NCI-H345 treated with DMSO at 0.1 percent for 48 hours (cell line): ENCODE results near the gene C1QTNF7.
A peak's percentile ranks its signal among the peaks of the same experiment; 100 is the strongest.

ENCODE experiments used
- DNase-seq: peaks from one replicate; lab custom pipeline; 2025; ENCODE audit not compliant: unreplicated experiment; lab: John Stamatoyannopoulos, UW

The C1QTNF7 gene, protein sequence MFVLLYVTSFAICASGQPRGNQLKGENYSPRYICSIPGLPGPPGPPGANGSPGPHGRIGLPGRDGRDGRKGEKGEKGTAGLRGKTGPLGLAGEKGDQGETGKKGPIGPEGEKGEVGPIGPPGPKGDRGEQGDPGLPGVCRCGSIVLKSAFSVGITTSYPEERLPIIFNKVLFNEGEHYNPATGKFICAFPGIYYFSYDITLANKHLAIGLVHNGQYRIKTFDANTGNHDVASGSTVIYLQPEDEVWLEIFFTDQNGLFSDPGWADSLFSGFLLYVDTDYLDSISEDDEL

DNA sequence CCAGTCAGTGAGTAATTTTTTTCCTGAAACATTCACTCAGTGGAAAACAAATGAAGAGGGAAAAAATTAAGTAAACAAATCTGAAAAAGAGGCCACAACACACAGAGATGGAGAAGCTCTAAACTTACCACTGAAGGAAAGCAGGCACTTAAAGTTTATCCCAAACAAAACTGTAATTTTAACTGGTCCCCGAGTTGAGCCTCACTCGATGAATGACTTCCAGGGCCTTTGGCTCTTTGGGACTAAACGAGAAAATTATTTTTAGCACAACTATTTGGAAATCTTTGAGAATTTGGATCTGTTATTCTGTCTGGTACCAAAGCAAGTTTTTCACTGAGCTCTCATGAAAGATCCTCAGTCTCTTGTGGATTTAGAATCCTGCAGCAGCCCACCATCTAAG, at the start of gene C1QTNF7:
Gene C1QTNF7 (plus strand): TSS at position 333 of the 400 bp plus-strand sequence. CDS start 7,711 bp downstream, outside the sequence.
- DNase-seq = no peak

DNA sequence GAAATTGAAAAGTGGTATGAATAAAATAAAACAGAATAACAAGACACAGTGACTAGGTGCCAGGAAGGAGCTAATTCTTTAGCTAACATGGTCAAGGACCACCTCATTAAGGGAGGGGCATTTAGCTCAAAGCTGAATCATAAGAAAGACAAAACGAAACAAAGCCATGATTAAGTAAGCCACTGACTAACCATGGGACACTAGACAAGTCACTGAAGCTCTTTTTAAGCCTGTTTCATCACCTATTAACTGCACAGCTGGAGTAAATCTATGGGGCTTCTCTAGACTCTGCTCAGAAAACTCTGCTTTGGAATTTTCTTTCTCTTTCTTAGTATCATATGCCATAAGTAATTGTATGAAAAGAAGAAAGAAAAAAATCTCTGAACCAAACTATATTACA, 49.8 kb upstream of the C1QTNF7 start:
- DNase-seq = no peak

DNA sequence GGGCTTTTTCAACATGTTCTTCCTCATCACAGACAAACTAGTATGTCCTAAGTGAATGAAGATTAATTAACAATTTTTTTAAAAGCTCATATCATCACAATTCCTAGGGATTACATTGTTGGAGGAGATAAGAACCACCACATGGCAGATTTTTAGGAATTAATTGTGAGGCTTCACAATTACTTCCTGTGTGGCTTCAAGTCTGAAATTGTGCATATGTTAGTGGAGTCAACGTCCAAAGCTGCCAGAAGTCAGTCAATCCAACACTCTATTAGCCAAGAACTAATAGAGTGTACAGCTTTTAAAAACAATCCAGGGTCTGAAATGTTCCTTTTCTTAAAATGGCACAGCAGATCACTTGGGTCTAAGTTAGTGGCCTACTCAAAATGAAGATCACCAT, 49.3 kb upstream of the C1QTNF7 start:
- no peak for DNase-seq

DNA sequence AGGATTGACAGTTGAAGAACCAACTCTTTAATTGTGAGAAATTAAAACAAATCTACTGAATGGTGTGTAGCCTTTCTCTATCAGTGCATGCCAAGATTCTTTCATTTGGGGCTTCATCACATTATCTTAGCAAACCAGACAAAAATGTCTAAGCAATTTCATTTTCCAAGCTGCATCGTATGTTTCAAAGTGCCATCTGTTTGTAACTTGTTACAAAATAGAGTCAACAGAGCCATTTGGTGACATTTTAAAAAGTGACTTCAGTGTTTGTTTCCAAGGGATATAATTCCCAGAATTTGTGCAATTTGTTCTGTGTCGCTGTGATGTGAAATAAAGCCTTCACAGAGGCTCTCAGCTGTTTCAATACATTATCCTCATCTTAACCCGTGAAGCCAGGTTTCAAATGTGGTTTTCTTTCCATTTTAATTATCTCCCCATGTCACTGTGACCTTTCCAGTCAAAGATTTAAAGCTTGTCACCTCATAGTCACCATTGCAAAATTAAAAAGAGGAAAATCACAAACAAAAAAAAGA, 46.0 kb upstream of the C1QTNF7 start:
- no peak for DNase-seq

DNA sequence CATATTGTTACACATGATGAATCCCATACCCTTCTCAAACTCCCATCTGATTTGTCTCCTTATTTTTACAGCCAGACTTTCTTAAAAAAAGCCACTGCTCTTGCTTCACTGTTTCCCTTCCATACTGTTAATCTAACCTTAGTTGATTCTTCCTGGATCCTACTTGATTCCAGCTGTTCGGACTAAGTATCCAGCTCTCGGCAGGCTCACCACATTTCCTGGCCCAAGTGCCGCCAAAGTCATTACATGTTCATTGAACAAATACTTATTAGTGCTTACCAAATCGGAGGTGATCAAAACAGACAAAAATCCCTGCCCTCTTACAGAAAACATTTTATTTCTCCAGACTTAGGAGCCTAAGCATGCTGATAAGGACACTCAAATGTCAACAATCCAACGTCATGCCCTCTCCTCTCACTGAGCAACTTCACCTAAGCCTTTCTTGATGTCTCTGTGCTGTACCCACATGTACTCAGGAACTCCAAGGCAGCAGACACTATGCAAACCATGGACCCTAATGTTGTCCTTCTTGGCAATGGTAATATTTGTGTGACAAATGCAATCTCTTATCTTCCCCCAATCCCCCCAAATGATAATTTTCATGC, 45.1 kb upstream of the C1QTNF7 start:
- DNase-seq = no peak

DNA sequence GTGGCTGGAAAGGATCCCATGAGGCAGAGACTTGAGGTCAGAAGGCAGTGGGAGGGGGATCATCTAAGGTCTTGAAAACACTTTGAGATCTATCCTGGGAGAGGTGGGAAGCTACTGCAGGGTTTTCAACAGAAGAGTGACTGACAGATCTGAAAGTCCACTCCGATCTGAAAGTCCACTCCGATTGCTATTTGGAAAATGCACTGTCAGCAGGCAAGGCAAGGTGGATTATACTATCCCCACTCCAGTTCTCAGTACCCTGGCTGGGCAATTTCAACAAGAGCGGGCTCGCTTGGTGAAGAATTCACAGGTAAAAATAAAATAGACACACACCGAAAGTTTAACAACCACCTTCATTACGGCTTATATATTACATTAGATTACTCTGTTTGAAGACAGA, 42.3 kb upstream of the C1QTNF7 start:
- DNase-seq = no peak

DNA sequence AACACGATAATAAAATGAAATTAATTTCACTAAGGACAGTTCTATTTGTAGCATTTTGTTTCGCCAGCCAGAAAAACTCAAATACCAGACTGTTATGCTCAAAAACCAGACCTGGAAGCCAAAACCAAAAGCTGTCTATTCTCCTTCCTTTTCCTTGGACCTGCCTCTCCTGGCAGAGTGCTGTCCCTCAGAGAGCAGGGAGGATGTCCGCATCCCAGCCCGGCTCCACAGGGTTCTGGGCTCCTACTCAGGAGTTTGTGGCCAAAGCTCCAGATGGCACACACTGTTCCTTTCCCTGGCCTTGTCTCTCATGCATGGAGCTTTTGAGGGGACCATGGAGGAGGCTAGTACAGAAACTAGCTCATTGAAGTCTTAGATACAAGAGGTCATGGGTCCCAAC, 41.9 kb upstream of the C1QTNF7 start:
- no peak for DNase-seq

DNA sequence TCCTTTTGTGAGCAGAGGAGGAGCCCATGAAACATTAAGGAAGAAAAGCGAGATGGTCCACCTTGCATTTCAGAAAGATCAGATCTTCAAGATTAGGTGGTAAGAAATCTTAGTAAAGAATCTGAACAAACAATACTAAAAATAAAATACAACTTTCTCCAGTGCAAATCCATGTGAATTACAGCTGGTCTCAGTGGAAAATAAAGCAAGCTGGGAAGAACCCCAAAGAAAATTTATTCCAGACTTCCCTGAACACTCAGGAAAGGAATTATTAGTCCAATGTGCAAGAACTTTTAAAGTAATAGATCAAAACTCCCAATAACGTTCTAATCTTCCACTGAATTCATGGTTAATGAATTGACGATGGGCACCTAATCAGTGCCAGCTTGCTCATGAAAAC, 37.3 kb upstream of the C1QTNF7 start:
- no peak for DNase-seq

DNA sequence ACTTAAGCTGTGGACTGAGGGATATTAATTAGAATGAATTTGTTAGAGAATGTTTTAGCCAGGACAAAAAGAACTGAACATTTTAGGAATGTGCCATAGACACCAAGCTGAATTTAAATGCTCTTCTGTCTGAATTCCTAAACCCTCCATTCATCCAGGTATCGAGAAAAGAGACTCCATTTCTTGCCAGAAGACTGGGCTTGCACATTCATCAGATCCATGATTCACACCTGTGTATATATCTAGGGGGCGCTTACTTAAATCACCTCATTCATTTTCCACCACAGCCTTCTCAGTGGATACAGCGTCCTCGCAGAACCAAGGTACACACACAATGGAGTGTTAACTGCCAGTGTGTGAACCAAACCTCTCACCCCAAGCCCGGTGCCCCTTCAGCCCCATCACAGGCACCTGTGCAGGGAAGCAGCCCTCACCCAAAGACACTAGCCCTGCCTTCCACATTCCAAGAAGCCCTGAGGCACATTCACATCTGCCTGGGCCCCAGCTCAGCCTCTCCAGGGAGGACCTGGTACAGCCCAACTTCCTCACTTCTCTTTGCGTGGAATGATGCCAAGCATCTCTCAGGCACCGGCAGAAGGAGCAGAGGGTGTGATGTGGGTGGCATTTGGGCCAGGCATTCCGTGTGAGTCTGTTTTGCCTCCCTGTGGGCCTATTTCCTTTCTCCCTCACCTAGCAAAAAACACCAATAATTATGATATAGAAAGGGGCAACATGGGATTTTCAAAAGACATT, 35.6 kb upstream of the C1QTNF7 start:
- no peak for DNase-seq

DNA sequence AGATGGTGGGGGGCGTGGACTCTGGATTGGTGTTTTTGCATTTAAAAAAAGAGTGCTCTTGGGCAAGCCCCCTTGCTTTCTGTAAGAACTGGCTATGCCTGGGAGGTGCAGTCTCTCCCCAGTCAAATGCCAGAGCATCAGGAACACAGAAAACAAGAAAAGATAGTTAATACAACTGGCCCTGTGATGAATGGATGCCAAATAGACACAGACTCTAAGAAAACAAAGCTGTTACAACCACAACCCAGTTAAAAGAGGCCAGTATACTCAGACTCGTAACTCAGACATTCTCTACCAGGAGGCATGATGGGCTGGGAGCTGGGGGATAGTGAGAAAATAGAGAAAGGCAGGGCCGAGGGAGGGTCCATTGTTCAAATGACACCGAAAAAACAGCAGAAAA, 32.5 kb upstream of the C1QTNF7 start:
- no peak for DNase-seq

DNA sequence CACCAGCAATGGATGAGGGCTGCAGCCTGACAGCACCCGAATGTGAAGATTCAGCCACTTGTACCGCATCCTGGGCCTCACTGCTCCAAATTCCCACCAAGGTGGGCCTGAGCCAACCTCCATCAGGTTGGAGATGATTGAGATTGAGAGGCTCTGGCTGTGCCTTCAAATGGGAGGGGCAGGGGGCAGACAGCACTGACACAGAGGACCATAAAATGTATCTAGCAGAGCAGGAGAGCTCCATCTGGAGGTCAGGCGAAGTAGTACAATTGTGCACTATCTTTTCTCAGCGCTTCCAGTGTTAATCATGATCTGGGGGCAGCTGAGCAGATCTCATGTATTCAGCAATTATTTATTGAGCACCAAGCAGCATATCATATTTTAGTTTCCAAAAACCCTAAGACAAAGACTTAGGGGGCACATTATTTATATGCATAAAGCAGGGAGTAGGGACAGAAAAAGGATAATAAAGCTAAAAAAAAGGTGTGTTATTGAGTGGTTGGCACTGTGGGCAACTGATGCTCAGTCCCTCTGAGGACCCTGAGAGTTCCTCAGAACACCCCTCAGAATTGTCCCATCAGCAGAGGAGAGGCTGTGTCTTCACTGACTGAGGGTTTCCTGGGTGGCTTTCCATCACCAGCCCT, 31.6 kb upstream of the C1QTNF7 start:
- DNase-seq = peak; percentile 1

DNA sequence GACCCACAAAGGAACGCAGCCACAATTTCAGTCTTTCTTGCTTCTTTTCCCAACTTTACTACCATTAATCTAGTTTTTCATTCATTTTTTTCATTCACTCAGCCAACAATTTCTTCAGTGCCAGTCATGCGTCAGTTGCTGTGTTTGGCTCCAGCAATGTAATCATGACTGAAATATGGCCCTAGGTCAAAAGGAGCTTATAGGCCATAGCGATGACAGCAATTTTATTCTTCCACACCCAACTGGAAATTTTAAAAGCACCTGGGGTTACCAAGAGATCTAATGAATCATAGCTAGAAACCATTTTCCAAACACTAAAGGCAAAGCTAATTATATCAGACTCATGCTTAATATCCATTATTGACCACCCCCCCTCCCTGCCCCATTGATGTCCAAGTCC, 29.8 kb upstream of the C1QTNF7 start:
- DNase-seq = no peak

DNA sequence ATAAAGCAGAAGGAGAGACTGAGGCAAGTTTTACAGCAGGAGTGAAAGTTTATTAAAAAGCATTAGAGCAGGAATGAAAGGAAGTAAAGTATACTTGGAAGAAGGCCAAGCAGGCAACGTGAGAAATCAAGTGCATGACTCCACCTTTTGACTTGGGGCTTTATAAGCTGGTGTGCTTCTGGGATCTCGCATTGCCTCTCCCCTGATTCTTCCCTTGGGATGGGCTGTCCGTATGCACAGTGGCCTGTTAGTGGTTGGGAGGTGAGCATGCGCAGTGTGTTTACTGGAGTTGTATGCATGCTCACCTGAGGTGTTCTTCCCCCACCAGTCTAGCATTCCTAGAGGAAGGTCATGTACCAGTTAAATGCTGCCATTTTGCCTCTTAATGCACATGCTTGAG, 29.1 kb upstream of the C1QTNF7 start:
- no peak for DNase-seq

DNA sequence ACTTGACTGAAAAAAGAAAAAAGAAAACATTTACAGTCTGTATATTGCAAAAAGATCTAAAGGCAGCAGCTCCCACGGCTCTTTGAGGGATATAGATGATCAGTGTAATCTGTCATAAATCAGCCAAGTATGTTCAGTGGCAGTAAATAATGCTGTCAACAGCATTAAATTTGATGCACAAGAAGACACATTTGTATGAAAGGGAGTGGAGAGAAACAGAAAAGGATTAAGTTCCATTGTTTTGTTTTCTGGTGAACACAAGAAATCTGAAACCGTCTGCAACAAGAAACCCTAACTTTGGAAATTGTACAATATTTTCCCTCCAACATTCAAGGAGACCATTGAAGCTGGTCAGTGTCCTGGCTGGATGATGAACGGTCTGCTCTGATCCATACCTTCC, 27.6 kb upstream of the C1QTNF7 start:
- DNase-seq = no peak

DNA sequence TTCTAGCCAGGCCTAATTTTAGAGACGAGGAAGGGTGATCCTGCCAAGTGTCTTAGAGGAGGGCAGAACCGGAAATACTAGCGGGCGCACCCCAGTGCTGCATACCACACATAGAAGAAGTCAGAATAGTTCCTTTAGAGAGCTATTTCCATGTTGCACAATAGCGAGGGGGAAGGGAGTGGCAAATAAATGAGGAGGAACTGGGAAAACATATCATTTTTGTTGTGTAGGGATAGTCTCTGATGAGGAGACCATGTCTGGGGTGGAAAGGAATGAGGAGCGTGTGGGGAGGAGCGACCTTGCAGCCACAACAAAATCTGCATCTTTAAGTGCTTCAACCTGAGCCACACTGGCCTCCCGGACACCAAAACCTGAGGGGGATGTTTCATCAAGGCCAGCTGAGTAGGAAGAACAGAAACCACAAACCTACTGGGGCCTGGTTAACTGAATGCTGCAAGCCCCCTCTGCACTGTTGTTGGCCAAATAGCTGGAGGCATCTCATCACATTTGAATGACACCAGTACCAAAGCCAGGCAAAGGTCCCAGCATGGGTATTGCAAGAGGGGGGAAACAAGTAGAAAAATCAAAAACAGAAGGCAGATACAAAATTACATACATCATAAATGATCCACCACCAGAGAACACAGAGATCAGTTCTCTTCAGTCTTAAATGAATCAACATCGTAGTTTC, 26.7 kb upstream of the C1QTNF7 start:
- no peak for DNase-seq

DNA sequence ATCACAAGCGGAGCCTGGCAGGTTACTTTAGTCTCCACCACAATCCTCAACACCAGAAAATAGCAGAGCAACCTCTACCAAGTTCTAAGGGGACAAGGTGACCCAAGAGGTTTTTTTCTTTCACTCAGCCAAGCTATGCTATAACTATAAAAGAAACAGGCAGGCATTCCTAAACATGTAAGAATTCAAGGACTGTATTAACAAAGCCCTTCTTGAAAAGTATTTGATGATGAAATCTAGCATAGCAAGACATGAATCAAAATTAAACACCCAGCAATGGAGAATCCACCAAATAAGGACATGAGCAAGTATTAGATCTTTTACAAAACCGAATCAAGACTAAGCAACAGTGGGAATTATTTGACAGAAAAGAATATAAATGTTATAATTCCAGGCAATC, 25.7 kb upstream of the C1QTNF7 start:
- DNase-seq = no peak

DNA sequence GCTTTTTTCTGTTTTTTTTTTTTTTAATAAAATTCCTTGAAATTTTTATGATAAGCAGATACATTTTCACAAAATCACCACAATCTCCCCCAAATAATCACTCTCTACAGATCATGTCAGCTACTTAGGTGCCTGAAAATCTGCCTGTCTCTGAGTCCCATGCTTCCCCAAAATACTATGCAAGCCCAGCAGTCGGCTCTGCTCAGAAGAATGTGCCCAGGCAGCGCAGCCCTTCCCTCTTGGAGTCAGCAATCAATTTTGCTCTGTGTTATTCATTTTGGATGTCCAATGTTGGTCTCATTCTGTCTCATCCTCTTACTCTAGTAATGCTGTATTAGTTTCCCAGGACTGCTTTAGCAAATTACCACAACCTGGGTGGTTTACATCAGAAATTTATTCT, 24.9 kb upstream of the C1QTNF7 start:
- no peak for DNase-seq

DNA sequence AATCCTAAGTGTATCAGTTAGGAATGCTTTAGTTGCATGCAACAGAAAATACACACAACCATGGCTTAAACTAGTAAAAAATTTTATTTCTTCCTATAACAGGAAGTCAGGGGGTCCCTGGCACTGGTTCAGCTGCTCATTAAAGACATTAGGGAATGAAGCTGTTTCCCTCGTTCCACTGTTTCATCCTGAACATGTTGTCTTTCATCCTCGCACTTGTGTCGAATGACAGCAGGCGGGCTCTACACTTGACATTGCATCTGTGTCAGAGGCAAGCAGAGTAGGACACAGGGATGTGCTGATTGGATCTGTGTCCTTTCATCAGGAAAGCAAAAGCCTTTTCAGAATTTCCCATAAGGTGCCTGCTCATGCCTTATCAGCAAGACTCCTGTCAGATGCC, 22.8 kb upstream of the C1QTNF7 start:
- no peak for DNase-seq

DNA sequence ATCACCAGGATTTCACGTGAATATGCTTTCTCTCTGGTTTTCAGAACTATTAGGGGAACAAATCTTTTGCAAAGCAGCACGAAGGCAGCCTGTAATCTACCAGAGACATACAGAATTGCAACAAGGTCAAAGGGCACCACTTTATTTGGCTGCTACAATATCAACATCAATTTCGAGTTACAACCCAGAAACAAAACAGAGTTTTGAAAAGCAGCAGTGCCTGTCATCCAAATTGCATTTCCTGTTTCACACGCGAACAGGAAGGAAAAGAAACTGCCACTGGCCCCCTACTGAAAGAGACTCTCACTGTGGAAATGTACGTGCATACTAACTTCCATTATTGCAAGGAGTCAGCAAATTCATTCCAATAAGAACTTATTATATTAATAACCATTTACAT, 17.1 kb upstream of the C1QTNF7 start:
- no peak for DNase-seq

DNA sequence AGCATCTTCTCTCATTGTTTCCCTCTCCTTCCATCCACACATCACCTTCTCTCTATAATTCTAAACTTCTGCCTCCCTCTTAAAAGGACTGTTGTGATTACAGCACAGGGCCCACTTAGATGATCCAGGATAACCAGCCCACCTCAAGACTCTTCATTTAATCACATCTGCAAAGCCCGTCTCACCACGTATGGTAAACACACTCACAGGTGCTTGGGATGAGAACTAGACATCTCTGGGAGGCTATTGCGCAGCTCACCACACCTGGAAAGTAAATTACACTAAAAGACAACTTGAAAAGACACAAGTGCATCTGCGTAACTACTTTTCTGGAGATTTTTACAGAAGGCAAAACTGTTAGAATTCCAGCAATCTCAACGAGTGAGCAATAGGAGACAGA, 15.4 kb upstream of the C1QTNF7 start:
- DNase-seq = no peak

DNA sequence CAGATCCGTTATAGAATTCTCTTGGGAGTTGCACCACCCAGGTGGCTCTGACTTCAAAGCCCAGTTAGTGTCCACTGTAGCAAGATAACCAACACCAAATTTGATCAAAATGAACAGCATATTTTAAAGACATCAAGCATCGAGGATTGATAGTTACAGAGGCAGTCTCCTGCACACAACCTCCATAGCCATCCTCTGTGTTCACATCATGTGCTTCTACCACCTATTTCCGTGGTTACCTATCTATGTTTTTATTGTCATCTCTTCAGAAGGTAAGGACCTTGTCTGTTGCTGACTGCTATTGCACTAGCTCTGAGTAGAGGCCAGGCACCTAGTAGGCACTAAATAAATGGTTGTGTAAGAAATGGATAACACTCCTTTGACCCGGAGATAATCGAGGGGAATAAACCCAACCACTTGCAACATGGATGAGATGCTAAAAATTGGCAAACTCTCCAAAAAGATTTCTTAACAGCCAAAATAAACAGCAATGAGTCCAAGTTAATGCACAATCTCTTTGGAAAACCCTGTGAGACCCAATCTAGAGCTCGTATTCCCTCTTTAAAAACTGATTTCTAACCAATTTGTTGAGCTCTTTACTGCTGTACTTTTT, 14.7 kb upstream of the C1QTNF7 start:
- DNase-seq = no peak
